NCI-H187 treated with DMSO at 0.1 percent for 48 hours (cell line): ENCODE results near the gene IGSF3.
"Not testable (repeated sequence)": the region's sequence is repeated elsewhere in the genome, so short reads cannot be mapped to it uniquely, and the experiment has no call there.

ENCODE experiments used
- DNase-seq: peaks from one replicate; lab custom pipeline; 2025; lab: John Stamatoyannopoulos, UW

IGSF3 gene

GRCh38 chr1:116596742-116597307 lies 70.7 kb downstream of the IGSF3 start:
- DNase-seq: not testable (repeated sequence)

GRCh38 chr1:116595946-116596741 lies 71.4 kb downstream of the IGSF3 start:
- DNase-seq: not testable (repeated sequence)

GRCh38 chr1:116595065-116595840 lies 72.3 kb downstream of the IGSF3 start:
- DNase-seq: not testable (repeated sequence)

GRCh38 chr1:116593977-116594376 lies 73.6 kb downstream of the IGSF3 start:
- DNase-seq: not testable (repeated sequence)

GRCh38 chr1:116593401-116593800 lies 74.1 kb downstream of the IGSF3 start:
- DNase-seq: not testable (repeated sequence)

- DNase-seq: not testable (repeated sequence)
Measured at GRCh38 chr1:116591951-116592605, 75.5 kb downstream of the IGSF3 start.

- DNase-seq: not testable (repeated sequence)
Measured at GRCh38 chr1:116591006-116591950, 76.3 kb downstream of the IGSF3 start.

GRCh38 chr1:116590359-116591005 lies 77.1 kb downstream of the IGSF3 start:
- DNase-seq: not testable (repeated sequence)

- not testable (repeated sequence) for DNase-seq
Measured at GRCh38 chr1:116589101-116589735, 78.3 kb downstream of the IGSF3 start.

GRCh38 chr1:116587501-116588227 lies 79.9 kb downstream of the IGSF3 start:
- DNase-seq: no peak

GRCh38 chr1:116586741-116587143 lies 80.8 kb downstream of the IGSF3 start:
- DNase-seq: no peak

- DNase-seq: no peak
Measured at GRCh38 chr1:116585886-116586285, 81.6 kb downstream of the IGSF3 start.

- DNase-seq: no peak
Measured at GRCh38 chr1:116581323-116581885, 86.1 kb downstream of the IGSF3 start.

GRCh38 chr1:116580446-116581322 lies 86.8 kb downstream of the IGSF3 start:
- no peak for DNase-seq

GRCh38 chr1:116579259-116579875 lies 88.2 kb downstream of the IGSF3 start:
- no peak for DNase-seq

GRCh38 chr1:116578581-116578980 lies 89.0 kb downstream of the IGSF3 start:
- DNase-seq: no peak

GRCh38 chr1:116577759-116578314 lies 89.7 kb downstream of the IGSF3 start:
- DNase-seq: no peak
